H1 (cell line): ENCODE measurements around the gene VSIG10L. TPM values are rescaled to one million over a fixed set of nuclear protein-coding genes. Genes with fewer than 3 reads are reported as not detected.

Experiments used
- BCL11A ChIP-seq, 2 experiments: IDR thresholded peaks; one replicate each; pipeline ENCODE4 v1.6.1; 2011; ENCODE audit warnings: low read depth in 2 of 2, low read length in 2 of 2, mild to moderate bottlenecking in 2 of 2
- CBX8 ChIP-seq: fragments of 300-800, 300-1000 bp; sonication (generic); IDR thresholded peaks from 2 replicates; pipeline ENCODE4 v1.7.1; 2016; ENCODE audit warnings: low read depth, low read length, borderline replicate concordance
- HDAC6 ChIP-seq: IDR thresholded peaks from one replicate; pipeline ENCODE4 v1.7.1; 2012; ENCODE audit warnings: low read depth, mild to moderate bottlenecking, inconsistent platforms, low read length, moderate library complexity
- POU5F1 ChIP-seq: IDR thresholded peaks from 2 replicates; pipeline ENCODE4 v1.6.1; 2011; ENCODE audit warnings: low read depth, mild to moderate bottlenecking, low read length, moderate library complexity
- RNF2 ChIP-seq: fragments of 200-900, 300-1000 bp; sonication (generic); IDR thresholded peaks from 2 replicates; pipeline ENCODE4 v1.7.1; 2016; ENCODE audit warnings: borderline replicate concordance, low read depth, mild to moderate bottlenecking, antibody characterized with exemption, low read length; ENCODE audit not compliant: poor library complexity, severe bottlenecking; ENCODE audit errors: missing control alignments
- SP2 ChIP-seq: IDR thresholded peaks from 2 replicates; pipeline ENCODE4 v1.6.1; 2012; ENCODE audit warnings: mild to moderate bottlenecking, low read length, inconsistent platforms
- SRF ChIP-seq: IDR thresholded peaks from 2 replicates; pipeline ENCODE4 v1.6.1; 2011; ENCODE audit warnings: mild to moderate bottlenecking, low read depth, low read length, moderate library complexity
- polyA plus RNA-seq, 7 experiments: library from polyadenylated mRNA; depleted of rRNA in 3 of 7; stranded (reverse) in 5 of 7; unstranded in 2 of 7; fragments of >200 nt in 5 of 7; fragments of 200-250 nt in 2 of 7; gene quantifications; 1 replicate in 5 of 7; 2 replicates in 1 of 7; 4 replicates in 1 of 7; pipeline versions ENCODE4 v1.2.1 to v1.2.3, GENCODE V29; 2011 to 2013; ENCODE audit warnings: missing spikeins in 2 of 7, mixed read lengths in 2 of 7
- total RNA-seq: library from RNA; stranded (reverse); fragmentation: NEBNext Ultra II Directional; extraction: Animal tissue kit (Norgen Biotek cat#: 25700); gene quantifications from 2 replicates; pipeline ENCODE4 v1.2.1, GENCODE V29; 2021
- TF ChIP-seq, protein P1 (sequence below): IDR thresholded peaks from 2 replicates; pipeline ENCODE4 v1.6.1; 2011; ENCODE audit warnings: low read length, improper control_type of control experiment

Gene VSIG10L
- total and polyA plus RNA-seq, 2 of the 8 experiments (the other 6 are each of a cell fraction or from before 2014, with no cell fraction given): 10.3 to 10.4 TPM

- TF ChIP-seq SP2 (no peak), BCL11A (IDR thresholded peaks at IDR 0.05; ENCODE audit: low read depth in 2 of 2, low read length in 2 of 2) (no peak), RNF2 (no peak), SRF (no peak), CBX8 (no peak), HDAC6 (no peak), POU5F1 (no peak)
- TF ChIP-seq, protein P1, sequence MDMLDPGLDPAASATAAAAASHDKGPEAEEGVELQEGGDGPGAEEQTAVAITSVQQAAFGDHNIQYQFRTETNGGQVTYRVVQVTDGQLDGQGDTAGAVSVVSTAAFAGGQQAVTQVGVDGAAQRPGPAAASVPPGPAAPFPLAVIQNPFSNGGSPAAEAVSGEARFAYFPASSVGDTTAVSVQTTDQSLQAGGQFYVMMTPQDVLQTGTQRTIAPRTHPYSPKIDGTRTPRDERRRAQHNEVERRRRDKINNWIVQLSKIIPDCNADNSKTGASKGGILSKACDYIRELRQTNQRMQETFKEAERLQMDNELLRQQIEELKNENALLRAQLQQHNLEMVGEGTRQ: no peak; the same call in 1 of the 2 replicates
Measured at GRCh38 chr19:51367565-51368365, 25.8 kb upstream of the VSIG10L start (continued).
